Vagina (tissue), 2 donors: ENCODE results near the gene MBD4. TPM values are rescaled to one million over a fixed set of nuclear protein-coding genes. Genes with fewer than 3 reads are reported as not detected.

ENCODE experiments used
- DNase-seq, 2 donors: peaks; one replicate each; pipeline ENCODE4 v3.0.0-alpha.2; 2017; ENCODE audit errors: extremely low spot score in 2 of 2
- H3K27ac ChIP-seq: fragments of 200-600 bp; sonication (generic); one replicate; pipeline ENCODE4 v1.5.1; 2019
- H3K27me3 ChIP-seq: fragments of 200-600 bp; sonication (generic); one replicate; pipeline ENCODE4 v1.5.1; 2019
- H3K36me3 ChIP-seq, 2 donors: fragments of 200-600 bp; sonication (generic); one replicate each; pipeline ENCODE4 v1.5.1; 2017 to 2019
- H3K4me1 ChIP-seq: fragments of 200-600 bp; sonication (generic); one replicate; pipeline ENCODE4 v1.5.1; 2019
- H3K4me3 ChIP-seq, 2 donors: fragments of 200-600 bp; sonication (generic); 1 replicate in 1 of 2; 2 replicates in 1 of 2; pipeline ENCODE4 v1.5.1; 2016 to 2019
- H3K9me3 ChIP-seq: fragments of 200-600 bp; sonication (generic); one replicate; pipeline ENCODE4 v1.5.1; 2019
- POLR2A ChIP-seq, 2 donors: fragments of 450-650 bp; IDR thresholded peaks; one replicate each; pipeline ENCODE4 v1.6.1; 2017; ENCODE audit warnings: antibody characterized with exemption in 2 of 2, mild to moderate bottlenecking in 2 of 2, moderate library complexity in 2 of 2
- POLR2AphosphoS5 ChIP-seq, 2 donors: sonication (generic); formaldehyde crosslinking; IDR thresholded peaks; one replicate each; pipeline ENCODE4 v1.9.0; 2017; ENCODE audit warnings: antibody characterized with exemption in 2 of 2, mild to moderate bottlenecking in 2 of 2, low read depth in 1 of 2; ENCODE audit not compliant: insufficient read depth in 1 of 2
- intact Hi-C: fragments of 100-400 bp; cut with DNase I; formaldehyde crosslinking; loops from one replicate; pipeline ENCODE4 v1.15.1; 2023
- total RNA-seq: library from RNA; depleted of rRNA; stranded (reverse); fragments of >200 nt; gene quantifications from one replicate; pipeline ENCODE4 v1.2.3, GENCODE V29; 2016
- TF ChIP-seq, protein P1 (sequence below), 3 experiments: fragments of 450-650 bp in 2 of 3; fragments of 200-600 bp in 1 of 3; sonication (generic) in 1 of 3; IDR thresholded peaks; one replicate each; pipeline ENCODE4 v1.5.1; 2017 to 2019; ENCODE audit warnings: antibody characterized with exemption in 3 of 3, mild to moderate bottlenecking in 2 of 3, moderate library complexity in 2 of 3

The MBD4 gene
- total RNA-seq, 1 donor from 2014 or later: 32.4 TPM

GRCh38 chr3:129463094-129463493 lies 23.3 kb upstream of the MBD4 start:
- no peaks in the 10 kb centered on the region for H3K9me3 ChIP-seq
- no peak overlapping the region for H3K27ac ChIP-seq
- no peak for DNase-seq
- H3K27me3 ChIP-seq: no peaks in the 10 kb centered on the region
- TF ChIP-seq POLR2A (IDR thresholded peaks at IDR 0.05): no peak
- TF ChIP-seq, protein P1, sequence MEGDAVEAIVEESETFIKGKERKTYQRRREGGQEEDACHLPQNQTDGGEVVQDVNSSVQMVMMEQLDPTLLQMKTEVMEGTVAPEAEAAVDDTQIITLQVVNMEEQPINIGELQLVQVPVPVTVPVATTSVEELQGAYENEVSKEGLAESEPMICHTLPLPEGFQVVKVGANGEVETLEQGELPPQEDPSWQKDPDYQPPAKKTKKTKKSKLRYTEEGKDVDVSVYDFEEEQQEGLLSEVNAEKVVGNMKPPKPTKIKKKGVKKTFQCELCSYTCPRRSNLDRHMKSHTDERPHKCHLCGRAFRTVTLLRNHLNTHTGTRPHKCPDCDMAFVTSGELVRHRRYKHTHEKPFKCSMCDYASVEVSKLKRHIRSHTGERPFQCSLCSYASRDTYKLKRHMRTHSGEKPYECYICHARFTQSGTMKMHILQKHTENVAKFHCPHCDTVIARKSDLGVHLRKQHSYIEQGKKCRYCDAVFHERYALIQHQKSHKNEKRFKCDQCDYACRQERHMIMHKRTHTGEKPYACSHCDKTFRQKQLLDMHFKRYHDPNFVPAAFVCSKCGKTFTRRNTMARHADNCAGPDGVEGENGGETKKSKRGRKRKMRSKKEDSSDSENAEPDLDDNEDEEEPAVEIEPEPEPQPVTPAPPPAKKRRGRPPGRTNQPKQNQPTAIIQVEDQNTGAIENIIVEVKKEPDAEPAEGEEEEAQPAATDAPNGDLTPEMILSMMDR (IDR thresholded peaks at IDR 0.05): no peak
- H3K36me3 ChIP-seq: peaks cover 0 to 13% of the 10 kb centered on the region in 2 donors
- intact Hi-C loops: no loop called here
- no peak overlapping the region for H3K4me3 ChIP-seq
- H3K4me1 ChIP-seq: no peaks in the 10 kb centered on the region

DNA sequence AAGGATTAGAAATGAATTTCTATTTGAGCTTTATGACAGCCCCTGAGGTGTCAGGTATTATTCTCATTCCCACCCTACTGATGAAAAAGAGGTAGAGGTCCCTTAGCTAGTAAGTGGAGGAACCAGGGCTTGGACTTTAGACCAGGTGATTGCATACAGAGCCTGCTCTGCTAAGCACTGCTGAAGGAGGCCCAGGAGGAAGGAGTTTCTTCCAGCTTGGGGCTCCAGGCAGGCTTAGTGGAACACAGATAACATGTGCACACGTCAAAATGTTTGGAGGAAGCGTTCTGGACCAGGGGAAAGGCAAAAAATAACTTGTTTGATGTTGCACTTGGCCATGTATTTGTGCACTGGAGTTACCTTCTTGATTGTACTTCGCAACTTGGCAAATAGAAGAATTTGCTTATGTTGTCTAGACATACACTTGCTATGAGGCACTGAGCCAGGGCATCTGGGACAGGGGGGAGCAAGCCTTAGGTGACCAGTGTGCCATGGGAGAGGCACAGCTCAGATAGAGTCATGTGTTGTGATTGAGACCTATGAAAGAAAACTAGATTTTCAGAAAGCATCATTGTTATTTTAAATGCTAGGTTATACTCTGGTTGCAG lies 22.7 kb upstream of the MBD4 start:
- Histone ChIP-seq H3K27me3 (no peaks in the 10 kb centered on the region), H3K9me3 (no peaks in the 10 kb centered on the region), H3K4me3 (no peak overlapping the region), H3K27ac (no peak overlapping the region), H3K4me1 (no peaks in the 10 kb centered on the region), H3K36me3 (peaks cover 0 to 13% of the 10 kb centered on the region in 2 donors)
- no peak for TF ChIP-seq POLR2A (IDR thresholded peaks at IDR 0.05)
- TF ChIP-seq POLR2AphosphoS5 (IDR thresholded peaks at IDR 0.05; ENCODE audit: insufficient read depth in 1 of 2, low read depth in 1 of 2): no peak
- TF ChIP-seq, protein P1 (IDR thresholded peaks at IDR 0.05): no peak
- no peak for DNase-seq
- intact Hi-C loops: no loop called here

DNA sequence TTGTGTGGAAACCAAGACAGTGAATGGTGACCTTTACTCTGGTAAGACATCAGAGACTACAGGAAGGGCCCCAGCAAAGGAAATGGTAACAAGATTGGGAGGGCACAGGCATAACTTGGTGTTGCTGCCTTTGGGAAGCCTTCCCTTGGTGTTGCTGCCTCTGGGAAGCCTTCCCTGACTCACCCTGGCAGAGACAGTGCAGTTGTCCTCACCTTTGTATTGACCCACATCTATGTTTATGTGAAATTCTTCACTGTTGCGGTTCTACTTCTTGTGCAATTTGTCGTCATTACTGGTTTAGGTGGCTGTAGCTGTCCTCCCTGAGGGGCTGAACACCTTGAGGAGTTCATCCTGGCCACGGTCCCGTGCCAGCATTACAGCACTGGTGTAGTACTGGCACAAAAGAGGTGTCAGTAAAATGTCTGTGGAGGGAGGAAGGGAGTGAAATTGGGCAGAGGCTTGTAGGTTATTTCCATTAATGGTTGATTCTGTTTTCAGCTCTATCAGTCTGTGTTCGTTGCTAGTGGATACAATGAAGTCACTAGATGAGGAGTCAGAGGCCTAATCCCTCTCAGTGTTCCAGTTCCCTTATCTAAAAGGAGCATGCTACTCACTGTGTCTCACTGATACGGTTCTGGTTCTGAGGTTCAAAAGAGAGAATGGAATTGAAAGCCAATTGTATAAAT lies 21.9 kb upstream of the MBD4 start:
- Histone ChIP-seq H3K4me3 (no peak overlapping the region), H3K4me1 (no peaks in the 10 kb centered on the region), H3K36me3 (peaks cover 0 to 21% of the 10 kb centered on the region in 2 donors), H3K9me3 (no peaks in the 10 kb centered on the region), H3K27ac (no peak overlapping the region), H3K27me3 (no peaks in the 10 kb centered on the region)
- no peak for DNase-seq
- TF ChIP-seq, protein P1 (IDR thresholded peaks at IDR 0.05): no peak
- no peak for TF ChIP-seq POLR2AphosphoS5 (IDR thresholded peaks at IDR 0.05; ENCODE audit: insufficient read depth in 1 of 2, low read depth in 1 of 2)
- TF ChIP-seq POLR2A (IDR thresholded peaks at IDR 0.05): no peak
- intact Hi-C loops: no loop called here

- Histone ChIP-seq H3K9me3 (no peaks in the 10 kb centered on the region), H3K4me1 (no peaks in the 10 kb centered on the region), H3K36me3 (peaks cover 0 to 26% of the 10 kb centered on the region in 2 donors), H3K4me3 (no peak overlapping the region), H3K27ac (no peak overlapping the region), H3K27me3 (no peaks in the 10 kb centered on the region)
- no peak for TF ChIP-seq POLR2A (IDR thresholded peaks at IDR 0.05)
- TF ChIP-seq, protein P1 (IDR thresholded peaks at IDR 0.05): no peak
- no peak for TF ChIP-seq POLR2AphosphoS5 (IDR thresholded peaks at IDR 0.05; ENCODE audit: insufficient read depth in 1 of 2, low read depth in 1 of 2)
- intact Hi-C loops: no loop called here
- no peak for DNase-seq
Measured at GRCh38 chr3:129461022-129461421, 21.3 kb upstream of the MBD4 start.

DNA sequence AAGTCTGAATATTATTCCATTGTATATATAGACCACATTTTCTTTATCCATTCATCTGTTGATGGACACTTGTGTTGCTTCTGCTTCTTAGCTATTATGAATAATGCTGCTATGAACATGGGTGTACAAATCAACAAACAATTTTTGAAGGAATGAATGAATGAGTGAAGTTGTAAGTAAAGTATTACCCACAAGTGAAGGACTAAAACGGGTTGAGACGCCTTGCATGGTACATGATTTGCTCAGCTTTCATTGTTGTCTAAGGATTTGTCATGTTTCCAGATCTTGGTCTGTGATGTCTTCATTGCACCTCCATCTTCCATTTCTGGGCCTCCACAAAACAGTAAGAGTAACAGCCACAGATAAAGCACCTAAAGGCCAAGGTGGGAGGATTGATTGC lies 20.8 kb upstream of the MBD4 start:
- H3K36me3 ChIP-seq: peaks cover 0 to 28% of the 10 kb centered on the region in 2 donors
- TF ChIP-seq, protein P1 (IDR thresholded peaks at IDR 0.05): no peak
- TF ChIP-seq POLR2AphosphoS5 (IDR thresholded peaks at IDR 0.05; ENCODE audit: insufficient read depth in 1 of 2, low read depth in 1 of 2) (no peak), POLR2A (IDR thresholded peaks at IDR 0.05) (no peak)
- intact Hi-C loops: no loop called here

More for the DNA sequence above, 20.8 kb upstream of the MBD4 start:
- H3K27ac ChIP-seq: no peak overlapping the region
- H3K9me3 ChIP-seq: no peaks in the 10 kb centered on the region
- H3K4me3 ChIP-seq: no peak overlapping the region
- no peaks in the 10 kb centered on the region for H3K4me1 ChIP-seq
- H3K27me3 ChIP-seq: no peaks in the 10 kb centered on the region
- DNase-seq: no peak
